CD14-positive monocyte (primary cell): ENCODE results near the gene FAF2. TPM values are rescaled to one million over a fixed set of nuclear protein-coding genes. Genes with fewer than 3 reads are reported as not detected.

Experiments
- DNase-seq, 3 donors: peaks; one replicate each; pipeline ENCODE4 v3.0.0-alpha.2; 2011 to 2022
- H2AFZ ChIP-seq: 2 replicates; pipeline ENCODE4 v1.6.0; 2012; ENCODE audit warnings: mild to moderate bottlenecking, low read depth, low read length, inconsistent platforms; ENCODE audit not compliant: insufficient read depth, poor library complexity, severe bottlenecking
- H3K27ac ChIP-seq, 2 donors: 1 replicate in 1 of 2; 2 replicates in 1 of 2; pipeline ENCODE4 v1.5.1; 2012 to 2013; ENCODE audit warnings: low read length in 2 of 2, control low read depth in 1 of 2, inconsistent platforms in 1 of 2, low read depth in 1 of 2, mild to moderate bottlenecking in 1 of 2
- H3K27me3 ChIP-seq, 2 donors: one replicate each; pipeline versions ENCODE4 v1.6.0 to v1.6.1; 2011 to 2013; ENCODE audit warnings: low read length in 2 of 2; ENCODE audit not compliant: control insufficient read depth in 2 of 2, insufficient read depth in 2 of 2
- H3K36me3 ChIP-seq, 2 donors: replicated peaks in 1 of 2; 1 replicate in 1 of 2; 2 replicates in 1 of 2; pipeline versions ENCODE4 v1.5.1 to v1.6.1; 2012 to 2013; ENCODE audit warnings: low read length in 2 of 2, control low read depth in 1 of 2, inconsistent platforms in 1 of 2, mild to moderate bottlenecking in 1 of 2; ENCODE audit not compliant: insufficient read depth in 2 of 2, control insufficient read depth in 1 of 2
- H3K4me1 ChIP-seq, 2 donors: 1 replicate in 1 of 2; 2 replicates in 1 of 2; pipeline versions ENCODE4 v1.5.1 to v1.6.1; 2012 to 2013; ENCODE audit warnings: low read length in 2 of 2, control low read depth in 1 of 2, inconsistent platforms in 1 of 2, mild to moderate bottlenecking in 1 of 2, moderate library complexity in 1 of 2; ENCODE audit not compliant: insufficient read depth in 2 of 2, control insufficient read depth in 1 of 2
- H3K4me2 ChIP-seq: replicated peaks from 2 replicates; pipeline ENCODE3; 2012; ENCODE audit warnings: low read length, moderate library complexity, mild to moderate bottlenecking; ENCODE audit not compliant: poor library complexity, severe bottlenecking; ENCODE audit errors: extremely low read depth
- H3K4me3 ChIP-seq, 3 experiments: fragments of 200-600 bp in 1 of 3; sonication (generic) in 1 of 3; replicated peaks in 1 of 3; 1 replicate in 2 of 3; 2 replicates in 1 of 3; pipeline ENCODE4 v1.5.1; 2011 to 2013; ENCODE audit warnings: low read length in 3 of 3, mild to moderate bottlenecking in 3 of 3, control low read depth in 2 of 3, low read depth in 2 of 3, inconsistent platforms in 1 of 3, moderate library complexity in 1 of 3
- H3K79me2 ChIP-seq: 2 replicates; pipeline ENCODE4 v1.6.0; 2012; ENCODE audit warnings: mild to moderate bottlenecking, control low read depth, inconsistent platforms, low read length, moderate library complexity; ENCODE audit not compliant: insufficient read depth
- H3K9ac ChIP-seq: 2 replicates; pipeline ENCODE4 v1.6.0; 2017; ENCODE audit warnings: low read length, mild to moderate bottlenecking; ENCODE audit not compliant: insufficient read depth, poor library complexity, severe bottlenecking
- H3K9me3 ChIP-seq, 2 donors: replicated peaks in 1 of 2; 1 replicate in 1 of 2; 2 replicates in 1 of 2; pipeline versions ENCODE4 v1.5.1 to v1.6.1; 2012 to 2013; ENCODE audit warnings: low read length in 2 of 2, control low read depth in 1 of 2; ENCODE audit not compliant: control insufficient read depth in 1 of 2, insufficient read depth in 1 of 2
- H4K20me1 ChIP-seq: 2 replicates; pipeline ENCODE4 v1.6.0; 2012; ENCODE audit warnings: mild to moderate bottlenecking, low read length, control low read depth, moderate library complexity; ENCODE audit not compliant: insufficient read depth
- H3K27ac Mint-ChIP-seq, 7 donors: one replicate each; pipeline ENCODE4 v1.8.0; 2020; ENCODE audit warnings: mild to moderate bottlenecking in 7 of 7, mixed read lengths in 7 of 7, moderate library complexity in 6 of 7, inconsistent platforms in 2 of 7
- H3K27me3 Mint-ChIP-seq, 3 donors: one replicate each; pipeline ENCODE4 v1.8.0; 2021 to 2022; ENCODE audit warnings: low read depth in 3 of 3, mild to moderate bottlenecking in 3 of 3, mixed read lengths in 3 of 3, moderate library complexity in 3 of 3, inconsistent platforms in 1 of 3
- H3K36me3 Mint-ChIP-seq, 2 donors: one replicate each; pipeline ENCODE4 v1.8.0; 2020; ENCODE audit warnings: mixed read lengths in 2 of 2, inconsistent platforms in 1 of 2, mild to moderate bottlenecking in 1 of 2
- H3K4me1 Mint-ChIP-seq: one replicate; pipeline ENCODE4 v1.8.0; 2020; ENCODE audit warnings: mild to moderate bottlenecking, mixed read lengths
- H3K4me3 Mint-ChIP-seq, 2 donors: one replicate each; pipeline ENCODE4 v1.8.0; 2020; ENCODE audit warnings: mild to moderate bottlenecking in 2 of 2, mixed read lengths in 2 of 2, moderate library complexity in 1 of 2
- H3K9me3 Mint-ChIP-seq, 7 donors: one replicate each; pipeline ENCODE4 v1.8.0; 2020 to 2022; ENCODE audit warnings: mixed read lengths in 7 of 7, mild to moderate bottlenecking in 6 of 7, moderate library complexity in 6 of 7, inconsistent platforms in 2 of 7
- CTCF ChIP-seq: fragments of 200-600 bp; IDR thresholded peaks from one replicate; pipeline ENCODE4 v1.8.0; 2022; ENCODE audit warnings: antibody characterized with exemption, mild to moderate bottlenecking
- WGBS: methylation state at CpG from one replicate; pipeline ENCODE4 v1.1.5; 2013; ENCODE audit warnings: missing lambda C conversion rate; ENCODE audit not compliant: insufficient coverage; 5-methylcytosine and 5-hydroxymethylcytosine counted together
- intact Hi-C, 2 donors: fragments of 100-400 bp; cut with micrococcal nuclease; formaldehyde crosslinking; loops; one replicate each; pipeline versions ENCODE4 v1.15.0 to v1.15.1; 2023
- polyA plus RNA-seq, 3 donors: library from polyadenylated mRNA; depleted of rRNA in 1 of 3; unstranded in 2 of 3; stranded (reverse) in 1 of 3; fragments of 300-500 nt in 2 of 3; fragments of >200 nt in 1 of 3; fragmentation: Illumina TruSeq in 2 of 3; gene quantifications; 1 replicate in 2 of 3; 2 replicates in 1 of 3; pipeline ENCODE4 v1.2.3, GENCODE V29; 2012 to 2021

Gene FAF2
- polyA plus RNA-seq, 3 donors: 11.5 to 14.8 (median 12.2) TPM

- WGBS: no CpG with 5 or more reads among the region's 1 CpG
- no peak for DNase-seq
- H3K4me1 Mint-ChIP-seq: no peaks in the 10 kb centered on the region
- Histone ChIP-seq H3K9me3 (no peaks in the 10 kb centered on the region), H3K4me2 (no peak overlapping the region), H3K27ac (no peak overlapping the region), H3K27me3 (no peaks in the 10 kb centered on the region), H4K20me1 (peaks cover 56% of the 10 kb centered on the region), H3K4me1 (no peaks in the 10 kb centered on the region), H3K4me3 (no peak overlapping the region), H3K9ac (no peak overlapping the region), H2AFZ (no peak overlapping the region), H3K79me2 (peaks cover 63% of the 10 kb centered on the region), H3K36me3 (peaks cover 17 to 70% of the 10 kb centered on the region in 2 donors)
- intact Hi-C loops: no loop called here
- peaks cover 0 to 2% (median 0%) of the 10 kb centered on the region in 7 donors for H3K9me3 Mint-ChIP-seq
- H3K36me3 Mint-ChIP-seq: peaks cover 33 to 65% of the 10 kb centered on the region in 2 donors
- H3K27ac Mint-ChIP-seq: no peak overlapping the region
- no peak overlapping the region for H3K4me3 Mint-ChIP-seq
- H3K27me3 Mint-ChIP-seq: peaks cover 0 to 2% (median 0%) of the 10 kb centered on the region in 3 donors
- no peak for TF ChIP-seq CTCF
Measured at GRCh38 chr5:176474476-176474875, 26.3 kb downstream of the FAF2 start.

DNA sequence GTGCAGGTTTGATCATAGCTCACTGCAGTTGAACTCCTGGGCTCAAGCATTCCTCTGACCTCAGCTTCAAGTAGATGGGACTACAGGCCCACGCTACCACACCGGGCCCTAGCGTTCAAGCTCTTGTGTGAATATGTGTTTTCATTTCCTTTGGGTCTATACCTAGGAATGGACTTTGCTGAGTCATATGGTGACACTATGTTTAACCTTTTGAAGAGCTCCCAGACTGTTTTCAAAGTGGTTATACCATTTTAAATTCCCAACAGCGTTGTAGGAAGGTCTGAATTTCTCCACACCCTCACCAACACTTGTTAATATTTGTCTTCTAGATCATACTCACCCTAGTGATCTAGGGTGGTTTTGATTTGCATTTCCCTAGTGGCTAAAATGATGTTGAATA, 33.5 kb downstream of the FAF2 start:
- Histone ChIP-seq H3K4me3 (no peak overlapping the region), H3K9ac (no peak overlapping the region), H3K27me3 (no peaks in the 10 kb centered on the region), H3K79me2 (peaks cover 37% of the 10 kb centered on the region), H4K20me1 (peaks cover 59% of the 10 kb centered on the region), H3K4me1 (no peaks in the 10 kb centered on the region), H2AFZ (no peak overlapping the region), H3K9me3 (no peaks in the 10 kb centered on the region), H3K36me3 (peaks cover 42 to 77% of the 10 kb centered on the region in 2 donors), H3K27ac (no peak overlapping the region), H3K4me2 (no peak overlapping the region)
- Mint-ChIP-seq H3K4me3 (no peak overlapping the region), H3K4me1 (no peaks in the 10 kb centered on the region), H3K9me3 (no peaks in the 10 kb centered on the region), H3K27ac (no peak overlapping the region), H3K36me3 (peaks cover 39 to 70% of the 10 kb centered on the region in 2 donors), H3K27me3 (peaks cover 0 to 2% (median 0%) of the 10 kb centered on the region in 3 donors)
- no peak for DNase-seq
- TF ChIP-seq CTCF: no peak
- intact Hi-C loops: no loop called here
- WGBS: 95% methylated on average over 3 of the region's 4 CpGs
